Fibroblast of pulmonary artery (primary cell): ENCODE data around the gene AKAP9.
"Not testable (repeated sequence)": the region's sequence is repeated elsewhere in the genome, so short reads cannot be mapped to it uniquely, and the experiment has no call there.

Source experiments
- DNase-seq: peaks from one replicate; pipeline ENCODE4 v3.0.0-alpha.2; 2010; ENCODE audit warnings: low read depth
- H3K4me3 ChIP-seq: replicated peaks from 2 replicates; pipeline ENCODE4 v1.5.1; 2011; ENCODE audit warnings: low read depth, mild to moderate bottlenecking, control low read depth, low read length, moderate library complexity
- CTCF ChIP-seq: IDR thresholded peaks from 2 replicates; pipeline ENCODE4 v1.5.1; 2011; ENCODE audit warnings: mild to moderate bottlenecking, control low read depth, low read length, inconsistent platforms; ENCODE audit errors: missing control alignments

The AKAP9 gene

GRCh38 chr7:92100534-92100933 is 159.9 kb downstream of the AKAP9 start:
- H3K4me3 ChIP-seq: no peak overlapping the region
- no peak for TF ChIP-seq CTCF

GRCh38 chr7:92102862-92103261 is 162.2 kb downstream of the AKAP9 start:
- H3K4me3 ChIP-seq, DNase-seq: not testable (repeated sequence)

More at GRCh38 chr7:92100534-92100933, 159.9 kb downstream of the AKAP9 start:
- no peak for DNase-seq

GRCh38 chr7:92108821-92109220 is 168.2 kb downstream of the AKAP9 start:
- DNase-seq: no peak
- no peak for TF ChIP-seq CTCF
- no peak overlapping the region for H3K4me3 ChIP-seq

GRCh38 chr7:92110857-92111256 is 170.2 kb downstream of the AKAP9 start:
- TF ChIP-seq CTCF: no peak

GRCh38 chr7:92115821-92116220 is 175.2 kb downstream of the AKAP9 start:
- no peak for TF ChIP-seq CTCF
- no peak overlapping the region for H3K4me3 ChIP-seq
- no peak for DNase-seq

More at GRCh38 chr7:92110857-92111256, 170.2 kb downstream of the AKAP9 start:
- DNase-seq: no peak
- H3K4me3 ChIP-seq: no peak overlapping the region

- no peak for TF ChIP-seq CTCF
- H3K4me3 ChIP-seq: no peak overlapping the region
- DNase-seq: no peak
Observed at GRCh38 chr7:92116949-92117348, 176.3 kb downstream of the AKAP9 start.

GRCh38 chr7:92119213-92119759 is 178.6 kb downstream of the AKAP9 start:
- no peak overlapping the region for H3K4me3 ChIP-seq
- TF ChIP-seq CTCF: no peak
- DNase-seq: no peak

- H3K4me3 ChIP-seq: no peak overlapping the region
- no peak for DNase-seq
- no peak for TF ChIP-seq CTCF
Observed at GRCh38 chr7:92121681-92122080, 181.0 kb downstream of the AKAP9 start.
